Epithelial cell of proximal tubule (primary cell): Measurements from ENCODE around the gene RAP1GDS1. TPM values are rescaled to one million over a fixed set of nuclear protein-coding genes. Genes with fewer than 3 reads are reported as not detected.

Experiments used
- DNase-seq: peaks from one replicate; pipeline ENCODE4 v3.0.0-alpha.2; 2011; ENCODE audit warnings: low read depth
- H3K4me3 ChIP-seq: 2 replicates; pipeline ENCODE4 v1.5.1; 2011; ENCODE audit warnings: low read depth, mild to moderate bottlenecking, low read length
- total RNA-seq: library from RNA; depleted of rRNA; stranded (reverse); fragments of >200 nt; gene quantifications from 2 replicates; pipeline ENCODE4 v1.2.3, GENCODE V29; 2015
- TF ChIP-seq, protein P1 (sequence below): conservative IDR thresholded peaks from 2 replicates; pipeline ENCODE4 v1.5.1; 2012; ENCODE audit warnings: low read depth, mild to moderate bottlenecking, low read length

Gene RAP1GDS1
- total RNA-seq, 1 donor from 2014 or later = 32.4 TPM

DNA sequence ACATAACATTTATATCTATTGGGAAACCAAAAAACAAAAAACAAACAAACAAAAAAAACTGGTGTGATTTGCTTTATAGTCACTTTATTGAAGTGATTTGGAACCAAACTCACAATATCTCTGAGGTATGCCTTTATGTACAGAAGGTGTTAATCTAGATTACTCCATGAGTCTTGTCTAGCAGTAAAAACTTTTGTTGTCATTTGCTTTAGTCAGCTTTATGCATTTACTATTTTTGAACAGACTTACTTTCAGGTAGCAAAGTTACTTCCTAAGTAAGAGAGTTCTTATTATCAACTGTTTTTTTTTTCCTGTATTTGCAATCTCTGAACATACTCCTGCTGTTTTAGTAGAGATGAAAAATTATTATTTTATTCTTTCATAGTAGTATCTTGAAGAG is 39.5 kb downstream of the RAP1GDS1 start:
- DNase-seq = no peak
- H3K4me3 ChIP-seq = no peak overlapping the region
- TF ChIP-seq, protein P1, sequence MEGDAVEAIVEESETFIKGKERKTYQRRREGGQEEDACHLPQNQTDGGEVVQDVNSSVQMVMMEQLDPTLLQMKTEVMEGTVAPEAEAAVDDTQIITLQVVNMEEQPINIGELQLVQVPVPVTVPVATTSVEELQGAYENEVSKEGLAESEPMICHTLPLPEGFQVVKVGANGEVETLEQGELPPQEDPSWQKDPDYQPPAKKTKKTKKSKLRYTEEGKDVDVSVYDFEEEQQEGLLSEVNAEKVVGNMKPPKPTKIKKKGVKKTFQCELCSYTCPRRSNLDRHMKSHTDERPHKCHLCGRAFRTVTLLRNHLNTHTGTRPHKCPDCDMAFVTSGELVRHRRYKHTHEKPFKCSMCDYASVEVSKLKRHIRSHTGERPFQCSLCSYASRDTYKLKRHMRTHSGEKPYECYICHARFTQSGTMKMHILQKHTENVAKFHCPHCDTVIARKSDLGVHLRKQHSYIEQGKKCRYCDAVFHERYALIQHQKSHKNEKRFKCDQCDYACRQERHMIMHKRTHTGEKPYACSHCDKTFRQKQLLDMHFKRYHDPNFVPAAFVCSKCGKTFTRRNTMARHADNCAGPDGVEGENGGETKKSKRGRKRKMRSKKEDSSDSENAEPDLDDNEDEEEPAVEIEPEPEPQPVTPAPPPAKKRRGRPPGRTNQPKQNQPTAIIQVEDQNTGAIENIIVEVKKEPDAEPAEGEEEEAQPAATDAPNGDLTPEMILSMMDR = no peak

GRCh38 chr4:98305576-98305975 is 44.4 kb downstream of the RAP1GDS1 start:
- DNase-seq = no peak
- TF ChIP-seq, protein P1 = no peak
- H3K4me3 ChIP-seq = no peak overlapping the region

GRCh38 chr4:98310867-98311266 is 49.7 kb downstream of the RAP1GDS1 start:
- TF ChIP-seq, protein P1 = no peak
- DNase-seq = no peak
- H3K4me3 ChIP-seq = no peak overlapping the region

- TF ChIP-seq, protein P1 = no peak
- DNase-seq = no peak
- no peak overlapping the region for H3K4me3 ChIP-seq
Measured at GRCh38 chr4:98311656-98312055, 50.5 kb downstream of the RAP1GDS1 start.

DNA sequence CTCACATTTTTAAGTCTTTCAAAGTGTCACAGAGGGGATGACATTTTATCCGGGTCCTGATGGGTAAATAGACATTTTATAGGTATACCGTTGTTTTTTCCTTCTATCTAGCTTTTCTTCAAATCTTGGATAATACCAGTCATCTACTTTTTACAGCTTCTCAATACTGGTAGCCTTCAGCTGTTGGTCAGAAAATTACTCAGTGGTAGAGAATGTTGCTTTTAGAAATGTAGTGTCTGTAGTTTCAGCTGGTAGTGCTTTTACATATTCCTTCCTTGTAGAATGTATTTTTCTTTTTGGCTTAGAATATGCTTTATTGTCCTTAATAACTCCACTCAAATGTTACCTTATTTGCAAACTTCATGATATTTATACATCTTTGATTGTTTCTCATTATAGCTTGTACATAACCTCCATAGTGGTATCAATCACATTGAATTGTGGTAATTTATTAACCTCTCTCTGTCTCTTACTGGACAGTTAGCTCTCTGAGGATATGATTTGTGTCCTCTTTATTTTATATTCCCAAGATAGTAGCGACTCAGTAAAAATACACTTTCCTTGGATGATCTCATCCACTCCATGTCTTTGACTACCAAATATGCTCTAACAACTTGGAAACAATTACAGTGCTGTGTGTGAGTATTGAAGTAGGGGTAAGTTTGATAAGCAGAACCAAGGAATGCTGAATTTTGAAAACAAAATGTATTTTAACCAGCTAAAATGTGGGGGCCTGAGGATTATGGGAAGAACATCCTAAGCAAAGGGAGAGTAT is 53.8 kb downstream of the RAP1GDS1 start:
- DNase-seq = no peak
- no peak overlapping the region for H3K4me3 ChIP-seq
- TF ChIP-seq, protein P1 = no peak

DNA sequence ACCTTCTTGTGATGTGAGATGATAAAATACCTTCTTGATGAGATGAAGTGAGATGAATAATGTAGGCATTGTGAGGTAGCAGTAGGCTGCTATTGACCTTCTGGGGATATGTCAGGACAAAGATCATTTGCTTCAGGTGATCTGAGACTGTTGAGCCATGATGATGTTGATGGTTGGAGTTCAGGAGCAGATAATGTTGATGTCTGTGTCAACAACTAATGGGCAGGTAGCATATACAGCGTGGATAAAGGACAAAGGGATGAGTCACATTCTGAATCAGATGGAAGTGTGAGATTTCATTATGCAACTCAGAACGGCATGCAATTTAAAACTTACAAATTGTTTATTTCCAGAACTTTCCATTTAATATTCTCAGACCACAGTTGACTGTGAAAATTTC is 57.3 kb downstream of the RAP1GDS1 start:
- TF ChIP-seq, protein P1 = no peak
- DNase-seq = no peak
- no peak overlapping the region for H3K4me3 ChIP-seq

- no peak for DNase-seq
- TF ChIP-seq, protein P1 = no peak
- H3K4me3 ChIP-seq = no peak overlapping the region
Measured at GRCh38 chr4:98319021-98319420, 57.8 kb downstream of the RAP1GDS1 start.
